ENCODE data around the gene ACO1. TPM values are rescaled to one million over a fixed set of nuclear protein-coding genes. Genes with fewer than 3 reads are reported as not detected.

ACO1 gene
- total RNA-seq, 2 donors from 2014 or later = 48.8 to 51.1 TPM

- DNase-seq = peak; percentile 39 to 73 (median 52)
- Histone ChIP-seq H3K9me3 (no peaks in the 10 kb centered on the region), H3K4me3 (no peak overlapping the region), H3K27me3 (no peaks in the 10 kb centered on the region), H3K4me1 (peaks cover 5% of the 10 kb centered on the region), H3K36me3 (replicated peaks in 1 of 2; ENCODE audit: insufficient read depth in 1 of 2, low read depth in 2 of 2) (no peaks in the 10 kb centered on the region), H3K27ac (no peak overlapping the region)
- 9 to 12% methylated on average over 5 of the region's 5 CpGs for WGBS, 2 donors
- ATAC-seq = peak; percentile 89
- TF ChIP-seq POLR2A (IDR thresholded peaks at IDR 0.05) = no peak
- TF ChIP-seq CTCF (IDR thresholded peaks at IDR 0.05) = peak; percentile 42 to 96 (median 90)
- intact Hi-C loops (cut with DNase I) = loop anchor here (5.0 to 10.0 kb wide), 3 partner anchors 48 to 586 kb away; no protein-coding TSS in a partner anchor
Measured at GRCh38 chr9:32378993-32379729, 5.3 kb upstream of the ACO1 start.

- WGBS, 2 donors = 73 to 76% methylated on average over 3 of the region's 3 CpGs
- DNase-seq = no peak
- H3K27me3 ChIP-seq = no peaks in the 10 kb centered on the region
Measured at GRCh38 chr9:32380944-32381343, 3.5 kb upstream of the ACO1 start.

GRCh38 chr9:32382565-32383320 lies 1.7 kb upstream of the ACO1 start:
- DNase-seq = no peak
- Histone ChIP-seq H3K4me1 (peaks cover 32% of the 10 kb centered on the region), H3K9me3 (no peaks in the 10 kb centered on the region), H3K27me3 (no peaks in the 10 kb centered on the region), H3K4me3 (no peak overlapping the region), H3K27ac (no peak overlapping the region), H3K36me3 (replicated peaks in 1 of 2; ENCODE audit: insufficient read depth in 1 of 2, low read depth in 2 of 2) (no peaks in the 10 kb centered on the region)
- TF ChIP-seq POLR2A (IDR thresholded peaks at IDR 0.05) (no peak), CTCF (IDR thresholded peaks at IDR 0.05) (no peak)
- intact Hi-C loops (cut with DNase I) = no loop called here
- no peak for ATAC-seq
- WGBS, 2 donors = 73% methylated on average over 14 of the region's 14 CpGs

More at GRCh38 chr9:32380944-32381343, 3.5 kb upstream of the ACO1 start:
- no peak for ATAC-seq
- Histone ChIP-seq H3K4me1 (peaks cover 14% of the 10 kb centered on the region), H3K4me3 (no peak overlapping the region), H3K36me3 (replicated peaks in 1 of 2; ENCODE audit: insufficient read depth in 1 of 2, low read depth in 2 of 2) (no peaks in the 10 kb centered on the region), H3K9me3 (no peaks in the 10 kb centered on the region), H3K27ac (no peak overlapping the region)
- TF ChIP-seq POLR2A (IDR thresholded peaks at IDR 0.05) (no peak), CTCF (IDR thresholded peaks at IDR 0.05) (no peak)
- intact Hi-C loops (cut with DNase I) = no loop called here

- intact Hi-C loops (cut with DNase I) = no loop called here
- H3K4me1 ChIP-seq = peaks cover 43% of the 10 kb centered on the region
- 0 to 2% methylated on average over 12 to 13 of the region's 13 CpGs for WGBS, 2 donors
- DNase-seq (no peak), ATAC-seq (no peak)
- H3K27me3 ChIP-seq = no peaks in the 10 kb centered on the region
- no peaks in the 10 kb centered on the region for H3K9me3 ChIP-seq
- peak overlapping the region; percentile 84 to 94 (median 92) for H3K27ac ChIP-seq
- no peak for TF ChIP-seq CTCF (IDR thresholded peaks at IDR 0.05)
- TF ChIP-seq POLR2A (IDR thresholded peaks at IDR 0.05) = no peak
- H3K4me3 ChIP-seq = peak overlapping the region in 1 of 2 donors; percentile 67
- H3K36me3 ChIP-seq (replicated peaks in 1 of 2; ENCODE audit: insufficient read depth in 1 of 2, low read depth in 2 of 2) = no peaks in the 10 kb centered on the region
Measured at GRCh38 chr9:32384002-32384363, 460 bp upstream of the ACO1 start.
